GM12874 (cell line): ENCODE data around the gene MAN2A2.

Experiments
- TF ChIP-seq, protein P1 (sequence below): IDR thresholded peaks from 2 replicates; pipeline ENCODE4 v1.5.1; 2011; ENCODE audit warnings: low read depth, mild to moderate bottlenecking, control low read depth, low read length, moderate library complexity; ENCODE audit not compliant: insufficient read depth

Gene MAN2A2

DNA sequence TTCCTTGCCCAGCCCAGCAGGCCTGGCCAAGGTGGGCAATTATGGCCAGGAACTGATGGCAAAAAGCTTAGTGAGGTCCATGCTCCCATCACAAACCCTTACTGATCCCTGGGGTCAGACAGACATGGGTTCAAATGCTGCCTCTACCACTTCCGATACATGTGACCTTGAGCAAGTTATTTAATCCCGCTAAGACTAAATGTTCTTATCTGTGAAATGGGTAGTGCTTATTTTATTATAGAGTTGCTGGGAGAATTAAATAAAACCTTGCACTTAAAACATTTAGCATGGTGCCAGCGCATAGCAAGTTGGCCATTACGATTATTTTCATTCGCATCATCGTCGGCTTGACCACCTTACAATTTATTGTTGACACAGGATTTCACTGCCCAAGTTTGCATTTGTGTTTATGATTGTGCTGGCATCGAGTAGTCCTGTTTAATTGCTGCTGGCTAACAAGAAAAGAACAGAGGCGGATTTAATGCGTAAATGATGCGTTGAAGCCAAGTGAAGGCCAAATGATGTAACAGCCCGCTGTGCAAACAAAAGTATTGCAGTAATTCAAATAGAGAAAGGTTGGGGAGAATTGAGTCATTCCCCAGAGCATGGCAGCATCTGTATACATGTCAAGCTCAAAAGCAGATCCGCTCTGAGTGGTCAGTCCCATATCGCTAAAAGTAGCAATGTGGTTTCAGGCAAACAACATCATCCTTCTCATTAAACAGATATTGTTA is 42.0 kb upstream of the MAN2A2 start:
- TF ChIP-seq, protein P1, sequence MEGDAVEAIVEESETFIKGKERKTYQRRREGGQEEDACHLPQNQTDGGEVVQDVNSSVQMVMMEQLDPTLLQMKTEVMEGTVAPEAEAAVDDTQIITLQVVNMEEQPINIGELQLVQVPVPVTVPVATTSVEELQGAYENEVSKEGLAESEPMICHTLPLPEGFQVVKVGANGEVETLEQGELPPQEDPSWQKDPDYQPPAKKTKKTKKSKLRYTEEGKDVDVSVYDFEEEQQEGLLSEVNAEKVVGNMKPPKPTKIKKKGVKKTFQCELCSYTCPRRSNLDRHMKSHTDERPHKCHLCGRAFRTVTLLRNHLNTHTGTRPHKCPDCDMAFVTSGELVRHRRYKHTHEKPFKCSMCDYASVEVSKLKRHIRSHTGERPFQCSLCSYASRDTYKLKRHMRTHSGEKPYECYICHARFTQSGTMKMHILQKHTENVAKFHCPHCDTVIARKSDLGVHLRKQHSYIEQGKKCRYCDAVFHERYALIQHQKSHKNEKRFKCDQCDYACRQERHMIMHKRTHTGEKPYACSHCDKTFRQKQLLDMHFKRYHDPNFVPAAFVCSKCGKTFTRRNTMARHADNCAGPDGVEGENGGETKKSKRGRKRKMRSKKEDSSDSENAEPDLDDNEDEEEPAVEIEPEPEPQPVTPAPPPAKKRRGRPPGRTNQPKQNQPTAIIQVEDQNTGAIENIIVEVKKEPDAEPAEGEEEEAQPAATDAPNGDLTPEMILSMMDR = no peak

DNA sequence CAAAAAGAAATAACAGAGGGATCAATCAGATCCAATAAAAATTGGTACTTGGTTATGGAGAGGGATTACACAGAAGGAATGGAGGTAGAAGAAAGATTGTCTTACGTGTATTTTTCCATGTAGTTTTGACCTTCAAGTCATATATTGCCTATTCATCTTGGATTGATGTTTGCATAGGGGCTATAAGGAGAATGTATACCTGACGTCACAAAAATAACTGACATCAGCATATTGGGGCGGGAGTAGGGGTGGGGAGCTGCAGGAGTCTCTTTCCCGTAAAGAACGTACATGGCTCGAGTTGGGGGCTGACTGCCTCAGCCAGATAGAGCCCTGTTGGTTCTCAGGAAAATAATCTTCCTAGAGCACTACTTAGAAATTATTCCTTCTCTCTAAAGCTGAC is 40.6 kb upstream of the MAN2A2 start:
- TF ChIP-seq, protein P1 = no peak

DNA sequence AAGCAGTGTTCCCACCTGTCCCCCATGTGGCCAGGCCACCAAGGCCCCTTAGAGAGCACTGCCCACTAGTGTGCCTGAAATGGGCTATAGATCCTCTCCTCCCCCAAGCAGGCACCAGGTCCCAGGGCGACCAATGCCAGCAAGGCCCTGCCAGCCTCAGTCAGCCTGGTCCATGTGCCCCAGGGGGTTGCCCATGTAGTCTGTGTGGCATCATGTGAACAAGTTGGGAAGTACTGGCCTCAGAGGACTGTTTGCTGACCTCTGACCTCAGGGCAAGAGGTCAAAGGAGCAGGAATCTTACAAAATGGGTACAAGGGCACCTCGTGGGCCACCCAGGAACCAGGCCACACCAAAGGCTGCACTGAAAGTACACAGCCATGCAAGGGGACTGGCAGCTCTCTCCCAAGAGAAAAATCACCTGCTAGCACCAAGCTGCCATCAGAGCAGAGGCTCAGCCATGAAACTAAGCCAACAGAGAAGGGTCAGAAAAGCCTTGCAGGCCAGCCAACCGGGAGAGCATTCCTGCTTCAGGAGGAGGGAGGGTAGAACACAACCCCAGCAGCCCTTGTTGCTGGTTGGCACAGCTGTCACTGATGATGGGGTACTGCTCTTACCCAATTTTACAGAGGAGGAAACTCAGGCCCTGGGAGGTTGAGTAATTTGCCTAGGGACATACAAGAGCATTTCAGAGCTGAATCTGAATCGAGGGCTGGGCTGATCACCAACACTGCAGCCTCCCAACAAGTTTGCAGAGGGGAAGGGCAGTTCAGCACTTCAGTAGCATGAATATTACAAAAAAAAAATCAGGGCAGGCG is 39.9 kb upstream of the MAN2A2 start:
- TF ChIP-seq, protein P1 = no peak

DNA sequence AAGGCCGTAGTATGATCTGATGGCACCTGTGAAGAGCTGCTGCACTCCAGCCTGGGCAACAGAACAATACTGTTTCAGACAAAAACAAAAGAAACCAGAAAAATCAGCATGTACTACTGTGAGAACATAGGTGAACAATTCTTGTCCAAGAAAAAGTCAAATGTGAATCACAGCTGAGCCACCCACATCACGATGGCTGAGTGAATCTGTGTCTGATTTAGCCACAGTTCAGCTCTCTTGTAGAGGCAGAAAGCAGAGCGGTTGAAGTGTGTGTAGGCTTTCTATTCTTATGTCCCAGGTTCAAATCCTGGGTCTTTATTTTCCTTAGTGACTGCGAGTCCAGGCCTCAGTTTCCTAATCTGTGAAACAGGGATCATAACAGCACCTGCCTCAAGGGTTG is 39.1 kb upstream of the MAN2A2 start:
- TF ChIP-seq, protein P1 = no peak

DNA sequence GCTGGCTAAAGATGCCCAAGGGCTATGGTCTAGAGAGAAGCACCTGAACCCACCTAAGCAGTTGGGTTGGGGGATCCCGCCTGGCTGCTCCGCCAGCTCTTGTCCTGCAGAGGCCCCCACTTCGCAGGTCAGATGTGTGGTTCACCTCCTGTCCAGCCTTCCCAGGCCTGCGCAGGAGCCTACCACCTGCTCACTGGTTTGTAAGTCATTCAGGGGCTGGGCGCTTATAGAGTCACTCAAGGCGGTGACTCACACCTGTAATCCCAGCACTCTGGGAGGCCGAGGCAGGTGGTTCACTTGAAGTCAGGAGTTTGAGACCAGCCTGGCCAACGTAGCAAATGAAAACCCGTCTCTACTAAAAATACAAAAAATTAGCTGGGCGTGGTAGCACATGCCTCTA is 38.6 kb upstream of the MAN2A2 start:
- TF ChIP-seq, protein P1 = no peak

DNA sequence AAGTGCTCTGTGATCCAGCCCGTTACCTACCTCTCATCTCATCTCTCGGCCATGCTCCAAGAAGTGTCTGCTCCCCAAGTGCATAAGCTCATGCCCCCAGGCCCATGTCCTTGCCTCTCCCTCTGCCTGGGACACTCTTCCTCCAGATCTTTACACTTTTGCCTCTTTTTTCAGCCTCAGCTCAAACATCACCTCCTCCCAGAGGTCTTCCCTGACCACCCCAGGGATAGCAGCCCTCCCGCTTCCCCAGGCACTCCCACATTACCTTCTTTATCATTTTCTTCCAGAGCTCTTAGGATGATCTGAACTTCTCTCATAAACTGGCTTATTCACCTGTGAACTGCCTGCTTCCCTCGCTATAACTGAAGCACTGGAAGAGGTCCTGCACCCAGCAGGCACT is 37.4 kb upstream of the MAN2A2 start:
- TF ChIP-seq, protein P1 = no peak

DNA sequence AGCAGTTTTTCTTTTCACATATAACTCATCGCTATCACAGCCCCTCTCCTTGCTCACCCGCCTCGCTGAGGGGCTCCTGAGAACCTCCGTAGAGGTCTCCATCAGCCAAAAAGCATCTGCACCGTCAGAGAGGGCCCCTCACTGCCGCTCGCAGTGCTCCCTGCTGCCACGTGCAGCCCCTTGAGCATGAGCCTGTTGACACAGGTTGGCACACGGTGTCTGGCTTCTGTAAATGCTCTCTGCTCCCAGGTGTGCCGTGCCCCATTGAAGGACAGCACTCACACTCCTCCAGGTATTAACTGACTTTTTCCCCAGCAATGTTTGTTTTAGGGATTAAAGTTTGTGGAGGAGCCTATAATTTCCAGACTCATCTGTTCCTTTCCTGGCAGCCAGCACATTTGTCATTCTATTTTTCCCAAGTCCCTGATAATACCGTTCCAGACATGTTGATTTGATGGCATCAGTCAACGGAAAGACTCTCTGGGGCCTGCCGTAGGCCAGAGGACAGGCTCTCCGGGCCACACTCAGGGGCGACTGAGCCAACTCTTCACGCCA is 36.9 kb upstream of the MAN2A2 start:
- TF ChIP-seq, protein P1 = no peak
